ENCODE measurements around the gene MEIKIN.

DNA sequence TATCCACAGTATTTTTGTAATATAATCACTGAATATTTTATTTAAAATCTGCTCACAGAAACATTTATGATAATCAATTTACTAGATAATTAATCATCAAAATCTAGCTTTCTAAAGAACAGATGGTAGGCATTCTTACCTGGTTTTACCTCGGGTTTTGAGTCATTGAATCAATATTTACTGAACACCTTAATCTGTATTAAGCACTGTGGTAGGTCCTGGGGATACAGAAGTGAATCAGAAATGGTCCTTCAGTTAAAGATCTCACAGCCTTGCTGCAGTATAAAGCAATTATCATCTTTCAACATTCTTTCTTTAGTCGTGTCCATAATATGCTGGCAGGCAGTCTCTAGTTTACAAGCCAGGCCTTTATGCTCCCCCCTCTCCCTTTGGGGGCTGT is 2.0 kb upstream of the MEIKIN start:
- TF ChIP-seq EZH2 (IDR thresholded peaks at IDR 0.05; ENCODE audit: low read depth, unreplicated experiment) (no peak), JUNB (IDR thresholded peaks at IDR 0.05; ENCODE audit: unreplicated experiment) (no peak), POLR2AphosphoS5 (IDR thresholded peaks at IDR 0.05; ENCODE audit: low read depth) (no peak), ZNF331 (CRISPR knock-in tag; IDR thresholded peaks at IDR 0.05; ENCODE audit: low read depth) (no peak), EZH2phosphoT487 (IDR thresholded peaks at IDR 0.05; ENCODE audit: unreplicated experiment) (no peak), CREB1 (CRISPR knock-in tag; IDR thresholded peaks at IDR 0.05; ENCODE audit: low read depth) (no peak), ZNF114 (CRISPR knock-in tag; IDR thresholded peaks at IDR 0.05) (no peak), NANOG (IDR thresholded peaks at IDR 0.05; ENCODE audit: borderline replicate concordance) (no peak)
- TF ChIP-seq, protein P1, sequence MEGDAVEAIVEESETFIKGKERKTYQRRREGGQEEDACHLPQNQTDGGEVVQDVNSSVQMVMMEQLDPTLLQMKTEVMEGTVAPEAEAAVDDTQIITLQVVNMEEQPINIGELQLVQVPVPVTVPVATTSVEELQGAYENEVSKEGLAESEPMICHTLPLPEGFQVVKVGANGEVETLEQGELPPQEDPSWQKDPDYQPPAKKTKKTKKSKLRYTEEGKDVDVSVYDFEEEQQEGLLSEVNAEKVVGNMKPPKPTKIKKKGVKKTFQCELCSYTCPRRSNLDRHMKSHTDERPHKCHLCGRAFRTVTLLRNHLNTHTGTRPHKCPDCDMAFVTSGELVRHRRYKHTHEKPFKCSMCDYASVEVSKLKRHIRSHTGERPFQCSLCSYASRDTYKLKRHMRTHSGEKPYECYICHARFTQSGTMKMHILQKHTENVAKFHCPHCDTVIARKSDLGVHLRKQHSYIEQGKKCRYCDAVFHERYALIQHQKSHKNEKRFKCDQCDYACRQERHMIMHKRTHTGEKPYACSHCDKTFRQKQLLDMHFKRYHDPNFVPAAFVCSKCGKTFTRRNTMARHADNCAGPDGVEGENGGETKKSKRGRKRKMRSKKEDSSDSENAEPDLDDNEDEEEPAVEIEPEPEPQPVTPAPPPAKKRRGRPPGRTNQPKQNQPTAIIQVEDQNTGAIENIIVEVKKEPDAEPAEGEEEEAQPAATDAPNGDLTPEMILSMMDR (conservative IDR thresholded peaks at IDR 0.05; ENCODE audit: low read depth in 2 of 2): no peak
- TF ChIP-seq, protein P2, sequence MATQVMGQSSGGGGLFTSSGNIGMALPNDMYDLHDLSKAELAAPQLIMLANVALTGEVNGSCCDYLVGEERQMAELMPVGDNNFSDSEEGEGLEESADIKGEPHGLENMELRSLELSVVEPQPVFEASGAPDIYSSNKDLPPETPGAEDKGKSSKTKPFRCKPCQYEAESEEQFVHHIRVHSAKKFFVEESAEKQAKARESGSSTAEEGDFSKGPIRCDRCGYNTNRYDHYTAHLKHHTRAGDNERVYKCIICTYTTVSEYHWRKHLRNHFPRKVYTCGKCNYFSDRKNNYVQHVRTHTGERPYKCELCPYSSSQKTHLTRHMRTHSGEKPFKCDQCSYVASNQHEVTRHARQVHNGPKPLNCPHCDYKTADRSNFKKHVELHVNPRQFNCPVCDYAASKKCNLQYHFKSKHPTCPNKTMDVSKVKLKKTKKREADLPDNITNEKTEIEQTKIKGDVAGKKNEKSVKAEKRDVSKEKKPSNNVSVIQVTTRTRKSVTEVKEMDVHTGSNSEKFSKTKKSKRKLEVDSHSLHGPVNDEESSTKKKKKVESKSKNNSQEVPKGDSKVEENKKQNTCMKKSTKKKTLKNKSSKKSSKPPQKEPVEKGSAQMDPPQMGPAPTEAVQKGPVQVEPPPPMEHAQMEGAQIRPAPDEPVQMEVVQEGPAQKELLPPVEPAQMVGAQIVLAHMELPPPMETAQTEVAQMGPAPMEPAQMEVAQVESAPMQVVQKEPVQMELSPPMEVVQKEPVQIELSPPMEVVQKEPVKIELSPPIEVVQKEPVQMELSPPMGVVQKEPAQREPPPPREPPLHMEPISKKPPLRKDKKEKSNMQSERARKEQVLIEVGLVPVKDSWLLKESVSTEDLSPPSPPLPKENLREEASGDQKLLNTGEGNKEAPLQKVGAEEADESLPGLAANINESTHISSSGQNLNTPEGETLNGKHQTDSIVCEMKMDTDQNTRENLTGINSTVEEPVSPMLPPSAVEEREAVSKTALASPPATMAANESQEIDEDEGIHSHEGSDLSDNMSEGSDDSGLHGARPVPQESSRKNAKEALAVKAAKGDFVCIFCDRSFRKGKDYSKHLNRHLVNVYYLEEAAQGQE (IDR thresholded peaks at IDR 0.05; ENCODE audit: unreplicated experiment): no peak
- TF ChIP-seq, protein P3, sequence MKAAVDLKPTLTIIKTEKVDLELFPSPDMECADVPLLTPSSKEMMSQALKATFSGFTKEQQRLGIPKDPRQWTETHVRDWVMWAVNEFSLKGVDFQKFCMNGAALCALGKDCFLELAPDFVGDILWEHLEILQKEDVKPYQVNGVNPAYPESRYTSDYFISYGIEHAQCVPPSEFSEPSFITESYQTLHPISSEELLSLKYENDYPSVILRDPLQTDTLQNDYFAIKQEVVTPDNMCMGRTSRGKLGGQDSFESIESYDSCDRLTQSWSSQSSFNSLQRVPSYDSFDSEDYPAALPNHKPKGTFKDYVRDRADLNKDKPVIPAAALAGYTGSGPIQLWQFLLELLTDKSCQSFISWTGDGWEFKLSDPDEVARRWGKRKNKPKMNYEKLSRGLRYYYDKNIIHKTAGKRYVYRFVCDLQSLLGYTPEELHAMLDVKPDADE (IDR thresholded peaks at IDR 0.05): no peak
